Measurements from ENCODE around the gene SEMA3B. TPM values are rescaled to one million over a fixed set of nuclear protein-coding genes. Genes with fewer than 3 reads are reported as not detected.

The SEMA3B gene
- total and polyA plus RNA-seq, 9 of the 15 experiments (the other 6 are each of a cell fraction or from before 2014, with no cell fraction given): 0.03 to 1.8 (median 0.55) TPM; not detected in 1

DNA sequence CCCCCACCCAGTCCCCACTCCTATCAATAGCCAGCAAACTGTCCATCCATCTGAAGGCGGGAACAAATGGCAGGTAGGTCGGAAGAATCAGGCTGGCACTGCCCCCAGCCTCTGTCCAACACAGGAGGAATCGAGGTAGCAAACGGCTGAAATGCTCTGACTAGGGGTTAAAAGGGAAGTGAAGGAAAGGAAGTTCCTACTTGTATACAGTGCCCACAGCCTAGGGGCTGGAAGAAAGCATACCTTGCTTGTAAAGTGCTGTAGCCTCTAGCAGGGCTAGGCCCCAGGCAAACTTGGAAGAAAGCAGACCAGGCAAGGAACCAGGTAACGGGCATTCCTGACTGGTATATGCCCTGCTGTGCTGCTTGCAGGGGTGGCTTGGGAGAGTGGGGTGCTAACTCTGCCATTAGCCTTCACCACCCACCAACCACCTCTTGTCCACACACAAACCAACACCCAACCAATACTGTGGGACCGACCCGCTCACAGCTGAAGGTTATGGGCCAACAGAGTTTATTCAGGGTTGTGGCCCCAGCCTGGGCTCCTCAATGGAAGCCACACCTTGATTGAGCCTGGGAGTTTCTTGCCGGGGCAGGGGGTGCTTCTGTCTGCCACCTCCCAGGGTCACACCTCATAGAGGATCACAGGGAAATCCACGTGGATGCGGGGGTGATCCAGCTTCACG, 56.7 kb downstream of the SEMA3B start (continued):
- TF ChIP-seq, protein P1, sequence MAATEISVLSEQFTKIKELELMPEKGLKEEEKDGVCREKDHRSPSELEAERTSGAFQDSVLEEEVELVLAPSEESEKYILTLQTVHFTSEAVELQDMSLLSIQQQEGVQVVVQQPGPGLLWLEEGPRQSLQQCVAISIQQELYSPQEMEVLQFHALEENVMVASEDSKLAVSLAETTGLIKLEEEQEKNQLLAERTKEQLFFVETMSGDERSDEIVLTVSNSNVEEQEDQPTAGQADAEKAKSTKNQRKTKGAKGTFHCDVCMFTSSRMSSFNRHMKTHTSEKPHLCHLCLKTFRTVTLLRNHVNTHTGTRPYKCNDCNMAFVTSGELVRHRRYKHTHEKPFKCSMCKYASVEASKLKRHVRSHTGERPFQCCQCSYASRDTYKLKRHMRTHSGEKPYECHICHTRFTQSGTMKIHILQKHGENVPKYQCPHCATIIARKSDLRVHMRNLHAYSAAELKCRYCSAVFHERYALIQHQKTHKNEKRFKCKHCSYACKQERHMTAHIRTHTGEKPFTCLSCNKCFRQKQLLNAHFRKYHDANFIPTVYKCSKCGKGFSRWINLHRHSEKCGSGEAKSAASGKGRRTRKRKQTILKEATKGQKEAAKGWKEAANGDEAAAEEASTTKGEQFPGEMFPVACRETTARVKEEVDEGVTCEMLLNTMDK (IDR thresholded peaks at IDR 0.05; ENCODE audit: borderline replicate concordance, insufficient read depth, low read depth, low read length, poor library complexity, severe bottlenecking): no peak
- no peak for TF ChIP-seq ZNF184 (CRISPR knock-in tag; IDR thresholded peaks at IDR 0.05)
- TF ChIP-seq FOXK2 (conservative IDR thresholded peaks at IDR 0.05 in 1 of 2, IDR thresholded peaks at IDR 0.05 in 1 of 2; ENCODE audit: low read depth in 2 of 2): no peak

GRCh38 chr3:50326182-50326541, 57.2 kb downstream of the SEMA3B start:
- Histone ChIP-seq H4K20me1 (replicated peaks; ENCODE audit: control insufficient read depth, insufficient read depth, low read length) (0 out of 2 replicates have a peak, but pooled peaks cover 4% of the 10 kb centered on the region), H2AFZ (ENCODE audit: low read depth, low read length) (no peak overlapping the region), H3K9me3 (replicated peaks; ENCODE audit: control insufficient read depth, insufficient read depth, low read depth, low read length) (no peaks in the 10 kb centered on the region), H3K36me3 (ENCODE audit: control insufficient read depth, insufficient read depth, low read length) (peaks cover 46% of the 10 kb centered on the region; the same call in 2 of the 3 replicates), H3K27me3 (ENCODE audit: control insufficient read depth in 2 of 2, insufficient read depth in 2 of 2, low read length in 2 of 2) (no peaks in the 10 kb centered on the region), H3K79me2 (ENCODE audit: control insufficient read depth, insufficient read depth, low read length) (peaks cover 14% of the 10 kb centered on the region), H3K27ac (ENCODE audit: extremely low read depth, low read depth, low read length) (no peak overlapping the region), H3K9me1 (ENCODE audit: control insufficient read depth, insufficient read depth, low read length) (no peaks in the 10 kb centered on the region), H3K9ac (ENCODE audit: insufficient read depth in 1 of 2, low read depth in 2 of 2, low read length in 2 of 2) (no peak overlapping the region), H3K4me1 (replicated peaks in 1 of 2; ENCODE audit: control insufficient read depth in 2 of 2, insufficient read depth in 2 of 2, low read length in 2 of 2) (peaks cover 16 to 40% of the 10 kb centered on the region in 2 experiments; a peak in 4 of 5 replicates), H3K4me3 (no peak overlapping the region), H3K4me2 (ENCODE audit: insufficient read depth, low read length) (no peak overlapping the region)
- BruUV-seq (replicated peaks): no TSS peak
- 85% methylated on average over 6 of the region's 8 CpGs for WGBS (ENCODE audit: insufficient coverage, low coverage, missing lambda C conversion rate)
- in situ Hi-C loops (cut with MboI) (no loop called here), intact Hi-C loops (cut with micrococcal nuclease) (no loop called here)
- DNase-seq (ENCODE audit: extremely low read depth in 1 of 4, low spot score in 3 of 4): no peak
- ChIA-PET POLR2A (interaction anchor here (0.6 kb wide), 2 partner anchors 11 to 39 kb away, joined by 3 read pairs; no protein-coding TSS in a partner anchor), CTCF (ENCODE audit: low intra/inter-chr PET ratio) (no interaction called here)
- no peak for ATAC-seq
- no peak for FAIRE-seq
- TF ChIP-seq BMI1 (IDR thresholded peaks at IDR 0.05; ENCODE audit: low read length) (no peak), ZNF778 (CRISPR knock-in tag; IDR thresholded peaks at IDR 0.05) (no peak), RBM34 (IDR thresholded peaks at IDR 0.05; ENCODE audit: borderline replicate concordance, insufficient read depth, low read length) (no peak), HMG20A (CRISPR knock-in tag; conservative IDR thresholded peaks at IDR 0.05) (no peak), SOX6 (IDR thresholded peaks at IDR 0.05) (no peak)
- TF ChIP-seq, protein P2, sequence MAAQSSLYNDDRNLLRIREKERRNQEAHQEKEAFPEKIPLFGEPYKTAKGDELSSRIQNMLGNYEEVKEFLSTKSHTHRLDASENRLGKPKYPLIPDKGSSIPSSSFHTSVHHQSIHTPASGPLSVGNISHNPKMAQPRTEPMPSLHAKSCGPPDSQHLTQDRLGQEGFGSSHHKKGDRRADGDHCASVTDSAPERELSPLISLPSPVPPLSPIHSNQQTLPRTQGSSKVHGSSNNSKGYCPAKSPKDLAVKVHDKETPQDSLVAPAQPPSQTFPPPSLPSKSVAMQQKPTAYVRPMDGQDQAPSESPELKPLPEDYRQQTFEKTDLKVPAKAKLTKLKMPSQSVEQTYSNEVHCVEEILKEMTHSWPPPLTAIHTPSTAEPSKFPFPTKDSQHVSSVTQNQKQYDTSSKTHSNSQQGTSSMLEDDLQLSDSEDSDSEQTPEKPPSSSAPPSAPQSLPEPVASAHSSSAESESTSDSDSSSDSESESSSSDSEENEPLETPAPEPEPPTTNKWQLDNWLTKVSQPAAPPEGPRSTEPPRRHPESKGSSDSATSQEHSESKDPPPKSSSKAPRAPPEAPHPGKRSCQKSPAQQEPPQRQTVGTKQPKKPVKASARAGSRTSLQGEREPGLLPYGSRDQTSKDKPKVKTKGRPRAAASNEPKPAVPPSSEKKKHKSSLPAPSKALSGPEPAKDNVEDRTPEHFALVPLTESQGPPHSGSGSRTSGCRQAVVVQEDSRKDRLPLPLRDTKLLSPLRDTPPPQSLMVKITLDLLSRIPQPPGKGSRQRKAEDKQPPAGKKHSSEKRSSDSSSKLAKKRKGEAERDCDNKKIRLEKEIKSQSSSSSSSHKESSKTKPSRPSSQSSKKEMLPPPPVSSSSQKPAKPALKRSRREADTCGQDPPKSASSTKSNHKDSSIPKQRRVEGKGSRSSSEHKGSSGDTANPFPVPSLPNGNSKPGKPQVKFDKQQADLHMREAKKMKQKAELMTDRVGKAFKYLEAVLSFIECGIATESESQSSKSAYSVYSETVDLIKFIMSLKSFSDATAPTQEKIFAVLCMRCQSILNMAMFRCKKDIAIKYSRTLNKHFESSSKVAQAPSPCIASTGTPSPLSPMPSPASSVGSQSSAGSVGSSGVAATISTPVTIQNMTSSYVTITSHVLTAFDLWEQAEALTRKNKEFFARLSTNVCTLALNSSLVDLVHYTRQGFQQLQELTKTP (IDR thresholded peaks at IDR 0.05; ENCODE audit: low read depth in 1 of 2, partially characterized antibody in 2 of 2): no peak
- TF ChIP-seq, protein P3, sequence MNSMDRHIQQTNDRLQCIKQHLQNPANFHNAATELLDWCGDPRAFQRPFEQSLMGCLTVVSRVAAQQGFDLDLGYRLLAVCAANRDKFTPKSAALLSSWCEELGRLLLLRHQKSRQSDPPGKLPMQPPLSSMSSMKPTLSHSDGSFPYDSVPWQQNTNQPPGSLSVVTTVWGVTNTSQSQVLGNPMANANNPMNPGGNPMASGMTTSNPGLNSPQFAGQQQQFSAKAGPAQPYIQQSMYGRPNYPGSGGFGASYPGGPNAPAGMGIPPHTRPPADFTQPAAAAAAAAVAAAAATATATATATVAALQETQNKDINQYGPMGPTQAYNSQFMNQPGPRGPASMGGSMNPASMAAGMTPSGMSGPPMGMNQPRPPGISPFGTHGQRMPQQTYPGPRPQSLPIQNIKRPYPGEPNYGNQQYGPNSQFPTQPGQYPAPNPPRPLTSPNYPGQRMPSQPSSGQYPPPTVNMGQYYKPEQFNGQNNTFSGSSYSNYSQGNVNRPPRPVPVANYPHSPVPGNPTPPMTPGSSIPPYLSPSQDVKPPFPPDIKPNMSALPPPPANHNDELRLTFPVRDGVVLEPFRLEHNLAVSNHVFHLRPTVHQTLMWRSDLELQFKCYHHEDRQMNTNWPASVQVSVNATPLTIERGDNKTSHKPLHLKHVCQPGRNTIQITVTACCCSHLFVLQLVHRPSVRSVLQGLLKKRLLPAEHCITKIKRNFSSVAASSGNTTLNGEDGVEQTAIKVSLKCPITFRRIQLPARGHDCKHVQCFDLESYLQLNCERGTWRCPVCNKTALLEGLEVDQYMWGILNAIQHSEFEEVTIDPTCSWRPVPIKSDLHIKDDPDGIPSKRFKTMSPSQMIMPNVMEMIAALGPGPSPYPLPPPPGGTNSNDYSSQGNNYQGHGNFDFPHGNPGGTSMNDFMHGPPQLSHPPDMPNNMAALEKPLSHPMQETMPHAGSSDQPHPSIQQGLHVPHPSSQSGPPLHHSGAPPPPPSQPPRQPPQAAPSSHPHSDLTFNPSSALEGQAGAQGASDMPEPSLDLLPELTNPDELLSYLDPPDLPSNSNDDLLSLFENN (IDR thresholded peaks at IDR 0.05; ENCODE audit: low read depth in 2 of 2, low read length in 2 of 2): no peak
